Measurements from ENCODE around the gene ACOX1.

The ACOX1 gene

GRCh38 chr17:75926456-75926855 lies 52.5 kb downstream of the ACOX1 start:
- DNase-seq, result no peak

GRCh38 chr17:75925912-75926311 lies 53.1 kb downstream of the ACOX1 start:
- DNase-seq, result no peak

- DNase-seq, result no peak
Observed at GRCh38 chr17:75925103-75925502, 53.9 kb downstream of the ACOX1 start.

GRCh38 chr17:75922963-75923874 lies 55.7 kb downstream of the ACOX1 start:
- no peak for DNase-seq

GRCh38 chr17:75922173-75922961 lies 56.6 kb downstream of the ACOX1 start:
- no peak for DNase-seq

DNA sequence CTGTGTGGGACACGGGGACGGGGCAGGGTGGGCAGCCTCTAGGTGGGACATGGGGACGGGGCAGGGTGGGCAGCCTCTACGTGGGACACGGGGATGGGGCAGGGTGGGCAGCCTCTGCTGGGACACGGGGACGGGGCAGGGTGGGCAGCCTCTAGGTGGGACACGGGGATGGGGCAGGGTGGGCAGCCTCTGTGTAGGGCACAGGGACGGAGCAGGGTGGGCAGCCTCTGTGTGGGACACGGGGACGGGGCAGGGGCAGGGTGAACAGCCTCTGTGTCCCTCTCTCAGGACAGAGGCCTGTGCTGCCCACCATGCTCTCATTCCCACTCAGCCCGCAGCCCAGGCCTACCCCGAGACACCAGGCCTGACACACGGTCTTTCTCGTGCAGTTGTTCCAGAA lies 57.4 kb downstream of the ACOX1 start:
- no peak for DNase-seq

DNA sequence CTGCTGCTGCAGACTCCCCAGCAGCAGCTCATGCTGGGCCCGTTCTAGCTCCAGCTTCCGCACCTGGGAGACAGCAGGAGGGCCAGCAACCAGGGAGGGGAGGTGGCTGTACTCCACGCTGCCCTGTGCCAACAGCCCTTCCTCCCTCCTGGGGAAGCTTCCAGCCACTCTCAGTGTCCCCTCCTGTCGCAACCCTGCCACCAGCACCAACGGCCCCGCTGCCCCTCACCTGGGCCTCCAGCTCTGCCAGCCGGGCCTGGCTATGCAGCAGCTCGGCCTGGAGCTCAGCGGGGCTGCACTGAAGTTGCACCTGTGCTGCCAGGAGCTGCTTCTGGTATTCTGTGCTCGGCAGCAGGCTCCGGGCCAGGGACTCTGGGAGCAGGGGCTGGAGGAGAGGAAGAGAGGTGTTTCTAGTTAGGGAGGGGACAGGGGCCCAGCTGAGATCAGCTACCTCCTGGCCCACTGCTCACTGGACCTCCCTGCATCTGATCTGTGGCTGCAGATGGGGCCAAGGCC lies 58.9 kb downstream of the ACOX1 start:
- no peak for DNase-seq

DNA sequence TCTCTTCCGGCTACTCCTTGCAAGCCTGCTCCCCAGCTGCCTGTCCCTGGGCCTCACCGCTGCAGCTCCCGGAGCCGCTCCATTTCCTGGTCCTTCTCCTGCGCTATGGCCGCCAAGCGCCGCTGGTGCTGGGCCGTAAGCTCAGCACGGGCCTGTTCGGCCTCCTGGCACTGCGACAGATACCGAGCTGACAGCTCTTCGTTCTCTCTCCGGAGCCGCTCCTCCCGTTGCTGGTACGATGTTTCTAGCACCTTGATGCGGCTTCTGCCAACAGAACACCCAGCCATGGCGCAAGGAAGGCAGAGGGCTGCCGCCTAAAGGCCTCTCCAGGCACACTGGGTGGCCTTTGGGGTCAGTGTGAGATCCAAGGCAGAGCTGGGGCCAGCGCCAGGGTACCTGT lies 59.4 kb downstream of the ACOX1 start:
- DNase-seq, result no peak

DNA sequence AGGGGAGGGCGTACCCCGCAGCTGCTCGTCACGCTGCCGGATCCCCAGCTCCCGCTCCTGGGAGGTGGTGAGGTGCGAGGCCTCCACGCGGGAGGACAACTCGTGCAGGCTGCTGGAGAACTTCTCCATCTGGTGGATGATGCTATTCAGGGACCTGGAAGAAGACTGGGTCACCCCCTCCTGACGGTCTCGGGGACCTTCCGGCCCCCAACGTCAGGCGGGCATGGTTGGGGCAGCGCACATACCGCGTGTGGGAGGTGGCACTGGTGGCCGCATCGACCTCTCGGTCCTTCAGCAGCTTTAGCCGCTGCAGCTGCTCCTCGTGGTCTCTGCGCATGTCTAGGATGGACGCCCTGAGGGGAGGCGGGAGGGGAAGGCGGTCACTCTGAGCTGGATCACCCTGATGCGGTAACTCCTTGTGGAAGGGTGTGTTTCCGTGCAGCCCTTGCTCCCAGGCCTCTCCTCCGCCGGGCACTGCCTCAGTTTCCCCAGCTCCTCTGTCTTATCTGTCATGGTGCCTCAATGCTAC lies 61.0 kb downstream of the ACOX1 start:
- no peak for DNase-seq

DNA sequence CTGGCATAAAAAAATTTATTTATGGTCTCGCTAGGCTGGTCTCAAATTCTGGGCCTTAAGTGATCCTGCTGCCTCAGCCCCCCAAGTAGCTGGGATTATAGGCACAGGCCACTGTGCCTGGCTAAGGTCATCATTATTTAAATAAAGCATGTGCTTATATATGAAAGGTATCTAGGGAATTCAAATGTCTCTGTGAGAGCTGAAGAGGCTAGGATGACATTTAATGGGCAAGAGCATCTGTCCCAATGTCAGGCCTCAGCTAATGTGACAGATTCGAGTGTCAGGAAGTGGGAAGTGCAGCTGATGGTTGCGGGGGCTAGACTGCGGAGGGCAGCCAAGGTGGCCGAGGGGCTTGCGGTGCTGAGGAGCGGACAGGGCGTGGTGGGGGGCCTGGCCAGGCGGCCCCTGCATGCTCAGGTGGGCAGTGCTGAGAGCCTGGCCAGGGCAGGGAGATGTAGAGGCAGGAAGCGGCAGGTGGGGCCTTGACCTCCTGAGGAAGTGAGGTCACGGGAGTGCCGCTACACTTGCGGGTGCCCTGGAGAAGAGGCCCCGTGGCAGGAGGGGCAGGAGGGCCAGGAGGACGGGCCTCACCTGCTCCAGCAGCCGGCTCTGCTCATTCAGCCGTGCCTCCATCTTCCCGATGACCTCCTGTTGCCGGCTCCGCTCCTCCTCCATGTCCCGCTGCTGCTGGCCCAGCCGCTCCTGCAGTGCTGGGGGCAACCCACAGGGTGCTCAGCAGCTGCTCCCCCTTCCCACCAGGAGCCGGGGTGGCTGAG lies 61.6 kb downstream of the ACOX1 start:
- DNase-seq, result no peak

GRCh38 chr17:75915268-75915667 lies 63.7 kb downstream of the ACOX1 start:
- DNase-seq, result no peak

DNA sequence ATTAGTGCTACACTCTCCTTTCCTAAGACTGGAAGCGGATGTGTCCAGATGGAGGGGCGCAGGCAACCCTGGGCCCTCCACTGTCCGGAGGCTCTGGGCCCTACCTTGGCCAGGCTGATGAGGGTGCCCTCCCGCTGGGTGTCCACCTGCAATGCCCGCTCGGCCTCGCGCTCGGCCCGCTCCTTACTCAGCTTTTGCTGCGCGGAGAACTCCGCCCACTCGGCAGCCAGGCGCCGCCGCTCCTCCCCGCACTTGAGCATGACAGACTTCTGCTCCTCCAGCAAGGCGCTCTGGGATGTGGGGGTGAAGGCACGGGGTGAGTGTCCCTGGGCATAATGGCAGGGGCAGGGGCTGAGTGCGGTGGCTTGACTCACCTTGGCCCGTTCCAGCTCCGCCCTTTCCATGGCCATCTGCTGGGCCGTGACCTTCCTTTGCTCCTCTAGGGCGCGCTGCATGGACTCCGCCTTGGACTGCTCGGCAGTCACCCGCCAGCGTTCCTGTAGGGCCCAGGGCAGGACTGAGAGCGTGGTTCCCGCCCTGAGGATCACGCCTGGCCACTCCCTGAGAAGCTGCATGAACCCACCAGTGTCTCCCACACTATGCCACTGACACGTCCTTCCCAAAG lies 64.2 kb downstream of the ACOX1 start:
- DNase-seq, result no peak

DNA sequence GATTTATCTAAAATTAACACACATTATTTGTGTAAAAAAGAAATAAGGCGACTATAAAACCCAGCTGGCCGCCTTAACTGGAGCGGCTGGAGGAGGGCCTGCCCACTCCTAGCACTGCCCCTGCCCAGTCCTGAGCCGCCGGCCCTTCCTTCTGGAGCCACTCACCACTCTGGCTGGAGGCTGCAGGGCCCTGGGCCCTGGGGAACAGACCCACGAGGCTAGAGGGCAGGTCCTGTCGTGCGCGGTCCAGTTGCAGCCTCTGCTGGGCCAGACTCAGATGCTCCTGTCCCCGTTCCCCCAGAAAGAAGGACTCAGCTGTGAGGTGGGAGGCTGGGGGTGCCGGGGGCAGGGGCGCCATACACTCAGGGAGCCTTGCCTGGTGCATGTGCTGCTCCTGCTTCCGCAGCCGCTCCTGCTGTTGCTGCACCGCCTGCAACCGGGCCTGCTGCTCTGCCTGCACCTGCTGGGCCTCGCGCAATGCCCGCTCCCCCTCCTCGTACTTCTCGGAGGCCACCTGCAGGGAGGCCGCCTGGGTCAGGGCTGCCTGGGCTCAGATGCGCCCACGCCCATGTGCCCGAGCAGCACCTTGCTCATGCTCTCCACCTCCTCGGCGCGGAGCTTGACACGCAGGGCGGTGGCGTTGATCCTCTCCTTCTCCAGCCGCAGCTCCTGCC lies 65.3 kb downstream of the ACOX1 start:
- DNase-seq, result no peak

DNA sequence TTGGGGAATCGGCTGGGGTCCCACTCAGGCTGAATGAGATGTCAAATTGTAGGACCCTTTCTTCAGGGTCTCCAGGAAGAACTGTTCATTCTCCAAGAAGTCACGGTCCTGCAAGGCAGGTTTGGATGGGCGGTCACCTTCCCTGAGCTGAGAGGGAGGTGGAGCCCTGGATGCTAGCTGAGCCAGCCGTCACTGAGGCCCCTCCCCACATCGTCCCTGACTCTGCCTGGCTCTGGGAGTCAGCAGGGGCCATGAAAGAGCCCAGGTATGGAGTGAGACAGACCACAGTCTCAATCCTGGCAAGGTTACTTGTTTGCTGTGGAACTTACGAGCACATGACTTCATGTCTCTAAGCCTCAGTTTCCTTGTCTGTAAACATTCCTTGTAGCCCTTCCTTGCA lies 68.3 kb downstream of the ACOX1 start:
- DNase-seq, result no peak

DNA sequence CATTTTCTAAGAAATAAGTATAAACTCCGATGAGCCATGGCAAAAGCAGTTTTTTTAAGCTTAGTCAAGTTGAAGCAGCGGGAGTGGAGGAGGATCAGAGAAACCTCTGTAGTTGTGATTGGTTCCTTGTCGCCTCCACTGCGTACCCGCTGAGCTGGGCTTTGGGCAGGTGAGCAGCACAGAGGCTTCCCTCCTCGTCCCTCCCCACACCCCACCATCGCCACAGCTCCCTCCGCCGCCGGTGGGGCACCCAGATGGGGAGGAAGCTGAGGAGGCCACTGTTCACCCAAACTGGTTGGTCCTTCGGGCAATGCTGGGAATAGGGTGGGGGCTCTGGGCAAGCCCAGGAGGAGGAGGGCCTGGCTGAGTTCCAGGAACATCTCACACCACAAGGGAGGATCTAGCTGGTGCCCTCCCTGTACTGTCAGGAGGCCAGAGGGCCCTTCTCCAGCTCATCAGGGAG lies 69.1 kb downstream of the ACOX1 start:
- no peak for DNase-seq

DNA sequence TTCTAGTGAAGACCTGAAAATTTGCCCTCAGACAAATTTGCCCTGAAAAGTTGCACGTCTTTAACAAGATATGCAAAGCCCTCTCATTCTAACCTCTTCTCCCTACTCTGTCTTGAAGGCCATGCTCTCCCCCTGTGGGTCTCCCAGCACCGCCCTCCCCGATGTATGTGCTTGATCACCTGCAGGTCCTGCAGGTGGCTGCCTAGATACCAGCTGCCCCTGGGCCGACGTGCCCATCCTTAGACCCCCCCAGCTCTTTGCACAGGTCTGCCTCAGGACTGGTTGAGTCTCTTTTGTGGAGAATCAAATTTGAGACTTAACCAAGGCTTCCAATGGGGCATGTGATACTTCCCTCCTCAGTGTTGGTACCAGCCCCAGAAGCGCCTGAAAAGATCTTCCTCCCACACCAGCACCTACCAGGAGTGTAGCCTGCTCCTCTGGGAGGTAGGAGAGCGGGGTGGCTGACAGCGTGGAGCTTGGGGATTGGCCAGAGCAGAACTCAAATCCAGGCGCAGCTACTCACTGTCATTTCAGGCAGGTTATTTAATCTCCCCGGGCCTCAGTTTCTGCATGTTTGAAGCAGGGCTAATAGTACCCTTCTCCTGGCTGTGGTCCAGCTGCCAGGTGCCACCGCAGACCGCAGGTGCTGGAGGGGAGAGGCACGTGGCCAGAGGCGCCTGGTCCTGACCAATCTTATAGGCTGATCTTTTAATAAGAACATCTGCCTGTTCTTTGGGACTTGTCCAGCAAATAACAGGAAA lies 69.7 kb downstream of the ACOX1 start:
- DNase-seq, result no peak

DNA sequence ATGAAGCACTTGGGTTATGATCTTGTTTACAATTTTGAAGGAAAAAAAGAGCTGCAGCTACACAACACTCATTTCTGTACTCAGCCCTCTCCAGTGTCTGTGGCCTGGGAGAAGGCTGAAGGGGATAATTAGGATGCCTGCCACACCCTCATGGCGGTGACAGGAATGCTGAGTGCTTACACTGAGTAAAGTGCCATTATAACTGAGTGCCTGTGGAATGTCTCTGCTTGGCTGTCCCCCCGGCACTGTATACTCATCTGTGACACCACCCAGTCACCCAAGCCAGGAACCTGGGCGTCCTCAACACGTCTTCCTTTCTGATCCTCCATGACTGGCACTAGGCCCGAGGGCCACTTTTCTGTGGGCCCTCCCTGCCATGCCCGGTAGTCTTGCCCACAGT lies 70.8 kb downstream of the ACOX1 start:
- no peak for DNase-seq

DNA sequence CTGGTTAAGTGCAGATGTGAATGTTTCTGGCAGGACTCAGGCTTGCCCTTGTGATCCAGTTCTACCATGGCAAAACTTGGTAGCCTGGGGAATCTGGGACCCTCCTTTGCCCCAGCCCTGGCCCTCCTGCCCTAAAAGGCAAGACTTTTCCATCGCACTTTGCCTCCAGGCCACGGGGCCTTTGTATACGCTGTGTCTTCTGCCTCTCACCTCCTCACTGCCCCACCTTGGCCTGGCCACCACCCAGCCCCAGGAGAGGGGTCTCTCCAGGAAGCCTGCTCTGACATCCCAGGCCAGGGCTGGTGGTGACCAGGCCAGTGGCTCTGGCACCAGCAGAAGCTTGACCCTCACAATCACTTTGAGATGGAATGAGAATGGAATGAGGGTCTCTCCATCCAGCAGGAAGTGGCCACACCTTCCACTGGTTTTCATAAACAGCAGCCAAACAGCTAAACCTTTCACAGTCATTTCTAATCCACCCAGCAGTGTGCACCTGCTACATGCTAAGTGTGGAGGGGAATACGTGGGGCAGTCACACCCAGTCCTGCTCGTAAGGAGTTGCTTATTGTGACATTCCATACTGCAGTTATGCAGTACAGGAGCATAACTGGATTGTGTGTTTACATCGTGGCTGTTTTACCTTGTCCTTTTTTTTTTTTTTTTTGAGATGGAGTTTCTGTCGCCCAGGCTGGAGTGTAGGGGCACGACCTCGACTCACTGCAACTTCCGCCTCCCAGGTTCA lies 72.7 kb downstream of the ACOX1 start:
- DNase-seq, result no peak

GRCh38 chr17:75904749-75905521 lies 74.0 kb downstream of the ACOX1 start, which contains the start of gene MRPL38:
TSS of gene MRPL38 (minus strand) at chr17:75904884. CDS start at chr17:75904875, 9 bp downstream.
- peak; percentile 87 for DNase-seq

Measured in GF-D8 (cell line).